Peyer's patch (tissue), 4 donors: ENCODE results near the gene VWC2L.

Source experiments
- POLR2A ChIP-seq, 2 donors: fragments of 450-650 bp; IDR thresholded peaks; one replicate each; pipeline ENCODE4 v1.5.1; 2017; ENCODE audit warnings: antibody characterized with exemption in 2 of 2, mild to moderate bottlenecking in 2 of 2, moderate library complexity in 2 of 2
- TF ChIP-seq, protein P1 (sequence below), 6 experiments: fragments of 450-650 bp in 4 of 6; fragments of 200-600 bp in 2 of 6; sonication (generic) in 1 of 6; IDR thresholded peaks; one replicate each; pipeline ENCODE4 v1.5.1; 2017 to 2019; ENCODE audit warnings: antibody characterized with exemption in 6 of 6, mild to moderate bottlenecking in 3 of 6, moderate library complexity in 1 of 6

DNA sequence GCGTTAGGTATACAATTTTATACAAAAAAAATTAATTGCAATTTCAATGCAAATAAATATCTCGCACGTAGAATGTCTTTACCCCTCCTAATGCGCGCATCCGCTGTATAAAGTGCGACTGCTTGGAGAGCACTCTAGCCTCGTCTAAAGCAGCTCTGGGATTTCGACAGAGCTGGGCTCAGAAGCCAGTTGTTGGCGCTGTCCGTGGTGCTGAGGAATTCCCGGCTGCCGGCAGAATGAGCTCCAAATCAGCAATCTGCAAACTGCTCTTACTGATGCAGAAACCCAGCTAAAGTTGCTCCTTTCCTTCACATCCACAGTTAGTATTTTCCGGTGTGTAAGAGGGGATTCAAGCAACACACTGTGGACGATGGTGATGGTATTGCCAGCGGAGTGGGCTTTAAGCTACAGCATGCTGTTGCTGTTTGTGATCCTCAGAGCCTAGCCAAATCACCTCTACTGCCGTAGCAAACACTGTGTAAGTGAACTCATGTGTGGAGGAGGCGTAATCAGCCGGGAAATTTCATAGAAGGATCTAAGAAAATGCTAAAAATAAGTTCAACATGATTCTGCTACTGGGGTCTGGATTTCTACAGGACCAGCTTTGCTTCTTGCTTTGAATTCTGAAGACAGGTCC lies at the start of gene VWC2L:
- TF ChIP-seq, protein P1, sequence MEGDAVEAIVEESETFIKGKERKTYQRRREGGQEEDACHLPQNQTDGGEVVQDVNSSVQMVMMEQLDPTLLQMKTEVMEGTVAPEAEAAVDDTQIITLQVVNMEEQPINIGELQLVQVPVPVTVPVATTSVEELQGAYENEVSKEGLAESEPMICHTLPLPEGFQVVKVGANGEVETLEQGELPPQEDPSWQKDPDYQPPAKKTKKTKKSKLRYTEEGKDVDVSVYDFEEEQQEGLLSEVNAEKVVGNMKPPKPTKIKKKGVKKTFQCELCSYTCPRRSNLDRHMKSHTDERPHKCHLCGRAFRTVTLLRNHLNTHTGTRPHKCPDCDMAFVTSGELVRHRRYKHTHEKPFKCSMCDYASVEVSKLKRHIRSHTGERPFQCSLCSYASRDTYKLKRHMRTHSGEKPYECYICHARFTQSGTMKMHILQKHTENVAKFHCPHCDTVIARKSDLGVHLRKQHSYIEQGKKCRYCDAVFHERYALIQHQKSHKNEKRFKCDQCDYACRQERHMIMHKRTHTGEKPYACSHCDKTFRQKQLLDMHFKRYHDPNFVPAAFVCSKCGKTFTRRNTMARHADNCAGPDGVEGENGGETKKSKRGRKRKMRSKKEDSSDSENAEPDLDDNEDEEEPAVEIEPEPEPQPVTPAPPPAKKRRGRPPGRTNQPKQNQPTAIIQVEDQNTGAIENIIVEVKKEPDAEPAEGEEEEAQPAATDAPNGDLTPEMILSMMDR (IDR thresholded peaks at IDR 0.05): no peak
- TF ChIP-seq POLR2A (IDR thresholded peaks at IDR 0.05): no peak
